Measurements from ENCODE around the gene RPS26.
"Not testable (repeated sequence)": the region's sequence is repeated elsewhere in the genome, so short reads cannot be mapped to it uniquely, and the experiment has no call there.

The RPS26 gene

DNA sequence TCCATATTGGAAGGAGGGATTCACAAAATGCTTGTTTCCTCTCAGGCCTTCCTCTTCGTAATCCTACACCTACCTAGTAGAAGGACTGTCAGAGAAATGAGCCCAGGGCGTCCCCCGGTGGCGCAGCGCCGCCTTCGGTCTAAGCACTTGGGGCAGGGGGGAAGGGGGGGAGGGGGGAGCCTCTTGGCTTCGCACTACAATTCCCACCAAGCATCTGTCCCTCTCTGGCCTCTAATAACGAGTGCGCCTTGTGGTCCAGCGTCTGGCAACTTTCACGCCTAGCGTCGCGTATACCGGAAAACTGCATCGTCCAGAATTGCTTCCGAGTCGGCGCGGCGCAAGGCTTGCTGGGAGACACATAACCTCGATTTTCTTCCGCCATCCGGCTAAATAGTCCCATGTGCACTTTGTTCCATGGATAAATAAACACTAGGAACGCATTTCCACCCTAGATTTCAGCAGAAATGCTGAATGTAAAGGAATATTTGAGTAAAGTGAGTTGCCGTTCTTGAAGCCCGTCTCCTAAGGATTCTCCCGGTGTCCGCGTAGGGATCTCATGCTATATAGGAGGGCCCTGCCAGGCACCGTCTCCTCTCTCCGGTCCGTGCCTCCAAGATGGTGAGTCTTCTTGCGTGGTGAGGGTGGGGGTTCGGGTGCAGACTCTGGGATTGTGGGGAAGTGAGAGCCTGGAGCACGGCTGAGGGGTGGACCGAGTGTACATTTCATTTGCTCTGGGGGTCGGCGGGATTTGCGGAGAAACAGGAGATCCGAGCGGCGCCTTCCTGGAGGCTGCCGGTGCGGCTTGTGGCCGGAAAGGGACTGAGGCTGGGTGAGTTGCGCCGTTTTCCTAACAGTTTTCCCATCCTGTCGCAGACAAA is at the start of gene RPS26:
TSS of gene RPS26 (plus strand) at position 367 of the 878 bp plus-strand sequence. CDS start at position 616, 249 bp downstream.
- TF ChIP-seq, protein P1, sequence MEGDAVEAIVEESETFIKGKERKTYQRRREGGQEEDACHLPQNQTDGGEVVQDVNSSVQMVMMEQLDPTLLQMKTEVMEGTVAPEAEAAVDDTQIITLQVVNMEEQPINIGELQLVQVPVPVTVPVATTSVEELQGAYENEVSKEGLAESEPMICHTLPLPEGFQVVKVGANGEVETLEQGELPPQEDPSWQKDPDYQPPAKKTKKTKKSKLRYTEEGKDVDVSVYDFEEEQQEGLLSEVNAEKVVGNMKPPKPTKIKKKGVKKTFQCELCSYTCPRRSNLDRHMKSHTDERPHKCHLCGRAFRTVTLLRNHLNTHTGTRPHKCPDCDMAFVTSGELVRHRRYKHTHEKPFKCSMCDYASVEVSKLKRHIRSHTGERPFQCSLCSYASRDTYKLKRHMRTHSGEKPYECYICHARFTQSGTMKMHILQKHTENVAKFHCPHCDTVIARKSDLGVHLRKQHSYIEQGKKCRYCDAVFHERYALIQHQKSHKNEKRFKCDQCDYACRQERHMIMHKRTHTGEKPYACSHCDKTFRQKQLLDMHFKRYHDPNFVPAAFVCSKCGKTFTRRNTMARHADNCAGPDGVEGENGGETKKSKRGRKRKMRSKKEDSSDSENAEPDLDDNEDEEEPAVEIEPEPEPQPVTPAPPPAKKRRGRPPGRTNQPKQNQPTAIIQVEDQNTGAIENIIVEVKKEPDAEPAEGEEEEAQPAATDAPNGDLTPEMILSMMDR (IDR thresholded peaks at IDR 0.05; ENCODE audit: control insufficient read depth, extremely low read depth, insufficient read depth), result peak; percentile 56
- peak within 1 kb of the TSS; percentile 67 for H3K4me3 ChIP-seq (ENCODE audit: low read depth, low read length)
- DNase-seq (ENCODE audit: low read depth), result peak; percentile 100

DNA sequence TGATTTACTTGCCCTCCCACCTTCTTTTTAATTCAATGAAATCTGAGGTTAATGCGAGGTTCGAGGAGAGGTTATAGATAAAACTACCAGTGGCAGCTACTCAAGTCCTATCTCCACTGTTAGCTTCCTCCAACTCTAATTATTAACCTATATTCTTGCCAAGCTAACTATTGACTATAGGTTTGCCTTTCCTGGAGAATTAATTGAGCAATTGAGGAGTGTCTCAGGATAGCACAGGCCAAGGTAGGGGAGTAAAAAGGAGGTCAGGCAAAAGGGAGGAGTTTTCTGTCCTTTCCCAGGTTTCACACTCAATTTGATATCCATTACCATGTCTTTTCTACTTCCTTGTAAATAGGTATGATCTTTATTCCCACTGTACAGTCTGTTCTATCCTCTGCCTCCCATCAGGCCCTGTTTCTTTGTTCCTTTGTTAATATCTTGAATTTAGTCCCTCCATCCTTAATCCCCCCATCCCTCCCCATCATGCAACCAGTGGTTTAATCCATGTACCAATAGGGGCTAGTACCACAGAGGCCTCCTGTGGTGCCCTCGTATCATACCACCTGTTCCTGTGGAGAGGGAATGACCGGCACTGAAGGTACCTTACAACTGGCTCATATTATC is 48.4 kb upstream of the RPS26 start:
- no peak for DNase-seq (ENCODE audit: low read depth)
- no peak overlapping the region for H3K4me3 ChIP-seq (ENCODE audit: low read depth, low read length)
- TF ChIP-seq, protein P1 (IDR thresholded peaks at IDR 0.05; ENCODE audit: control insufficient read depth, extremely low read depth, insufficient read depth), result no peak

DNA sequence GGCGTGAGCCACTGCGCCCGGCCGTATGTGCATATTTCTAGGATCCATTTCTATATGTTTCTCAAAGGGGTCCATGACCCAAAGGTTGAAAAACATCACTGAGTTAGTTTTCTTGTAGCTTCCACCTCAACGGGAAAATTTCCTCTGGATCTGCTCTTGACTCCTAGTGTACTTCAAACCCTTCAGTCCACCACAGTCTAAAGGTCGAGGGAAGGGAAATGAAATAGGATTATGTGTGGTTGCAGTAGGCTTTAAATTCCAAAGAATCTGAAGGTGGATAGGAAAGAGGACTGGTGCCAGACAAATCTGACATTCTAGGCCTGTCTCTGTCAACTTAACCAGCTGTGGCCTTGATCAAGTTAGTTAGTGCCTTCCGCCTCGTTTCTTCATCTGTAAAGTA is 46.4 kb upstream of the RPS26 start:
- TF ChIP-seq, protein P1 (IDR thresholded peaks at IDR 0.05; ENCODE audit: control insufficient read depth, extremely low read depth, insufficient read depth), result no peak
- H3K4me3 ChIP-seq (ENCODE audit: low read depth, low read length), result no peak overlapping the region
- DNase-seq (ENCODE audit: low read depth), result no peak

DNA sequence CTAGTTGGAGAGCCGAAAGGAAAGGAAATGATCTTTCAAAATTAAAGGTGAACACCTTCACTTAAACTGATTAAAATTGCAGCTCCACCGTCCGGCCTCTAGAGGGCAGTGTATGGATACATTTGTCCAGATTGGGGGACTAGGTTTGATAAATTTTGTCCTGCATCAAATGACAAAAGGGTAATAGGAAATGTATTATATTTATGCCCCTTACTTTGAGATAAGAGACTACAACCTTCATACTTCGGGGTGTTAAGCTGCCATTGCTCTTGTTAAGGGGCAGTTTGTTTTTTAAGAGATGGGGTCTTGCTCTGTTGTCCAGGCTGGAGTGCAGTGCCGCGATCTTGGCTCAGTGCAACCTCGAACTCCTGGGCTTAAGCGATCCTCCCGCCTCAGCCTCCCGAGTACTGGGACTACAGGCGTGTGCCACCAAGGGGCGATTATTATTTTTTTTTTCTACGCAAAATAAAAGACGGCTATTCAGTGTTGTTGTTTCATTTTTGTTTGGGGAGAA is 45.5 kb upstream of the RPS26 start:
- peak overlapping the region; percentile 76 for H3K4me3 ChIP-seq (ENCODE audit: low read depth, low read length)
- TF ChIP-seq, protein P1 (IDR thresholded peaks at IDR 0.05; ENCODE audit: control insufficient read depth, extremely low read depth, insufficient read depth), result peak; percentile 79
- peak; percentile 35 for DNase-seq (ENCODE audit: low read depth)

DNA sequence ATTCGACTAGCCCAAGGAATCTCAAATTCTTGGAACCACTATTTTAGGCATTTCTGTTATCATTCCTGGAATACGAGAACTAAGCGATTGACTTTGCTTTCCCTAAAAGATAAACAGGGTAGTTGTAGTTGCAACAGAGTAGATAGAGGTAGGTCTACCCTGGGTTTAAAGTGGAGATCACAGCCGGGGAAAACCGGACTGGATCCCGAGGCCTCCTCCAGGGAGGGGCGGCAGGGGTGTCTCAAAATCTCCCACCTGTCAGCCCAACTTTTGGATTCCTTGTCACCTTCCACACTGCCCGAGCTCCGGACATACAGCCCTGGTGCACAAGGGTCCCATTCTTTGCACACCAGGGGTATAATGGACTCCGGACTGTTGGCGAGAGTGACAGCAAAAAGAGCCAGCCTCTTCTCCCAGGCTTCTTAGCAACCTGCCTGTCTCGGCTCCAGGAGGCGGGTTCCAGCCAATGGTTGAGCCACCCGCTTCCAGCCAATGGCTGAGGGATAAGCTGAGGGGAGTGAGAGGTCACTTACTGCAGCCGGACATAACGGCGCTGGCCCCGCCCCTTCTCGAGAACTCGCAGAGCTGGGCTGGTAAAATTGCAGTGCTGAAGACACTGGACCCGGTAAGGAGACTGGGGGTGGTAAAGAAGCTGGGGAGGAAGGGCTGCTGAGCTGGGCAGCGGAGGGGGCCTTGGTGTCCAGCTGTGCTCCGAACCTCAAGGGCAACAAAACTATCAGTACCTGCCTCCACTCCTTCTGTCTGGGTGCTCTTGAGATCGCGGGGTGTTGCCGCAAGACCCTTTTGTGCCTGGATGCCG is 44.8 kb upstream of the RPS26 start, which contains the start of gene SUOX:
TSS of gene SUOX (plus strand) at position 562 of the 820 bp plus-strand sequence. CDS start 4,946 bp downstream, outside the sequence.
- peak; percentile 95 for DNase-seq (ENCODE audit: low read depth)
- TF ChIP-seq, protein P1 (IDR thresholded peaks at IDR 0.05; ENCODE audit: control insufficient read depth, extremely low read depth, insufficient read depth), result no peak
- peak within 1 kb of the TSS; percentile 76 for H3K4me3 ChIP-seq (ENCODE audit: low read depth, low read length)

DNA sequence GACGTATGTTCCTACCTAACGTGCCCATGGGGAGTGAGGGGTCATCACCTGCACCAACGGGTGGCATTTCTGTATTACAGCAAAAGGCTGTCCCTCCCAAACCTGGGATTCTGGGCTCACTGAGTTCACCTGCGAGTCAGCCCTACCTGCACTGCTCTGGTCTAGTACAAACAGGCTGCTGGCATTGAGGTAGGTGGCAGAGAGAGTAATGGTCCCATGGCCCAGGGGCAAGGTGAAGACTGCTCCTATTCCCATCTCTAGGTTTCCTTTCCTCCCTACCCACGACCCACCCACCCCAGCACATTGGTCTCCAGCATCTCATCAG is 44.2 kb upstream of the RPS26 start:
- TF ChIP-seq, protein P1 (IDR thresholded peaks at IDR 0.05; ENCODE audit: control insufficient read depth, extremely low read depth, insufficient read depth), result no peak
- H3K4me3 ChIP-seq (ENCODE audit: low read depth, low read length), result peak overlapping the region; percentile 76
- no peak for DNase-seq (ENCODE audit: low read depth)

DNA sequence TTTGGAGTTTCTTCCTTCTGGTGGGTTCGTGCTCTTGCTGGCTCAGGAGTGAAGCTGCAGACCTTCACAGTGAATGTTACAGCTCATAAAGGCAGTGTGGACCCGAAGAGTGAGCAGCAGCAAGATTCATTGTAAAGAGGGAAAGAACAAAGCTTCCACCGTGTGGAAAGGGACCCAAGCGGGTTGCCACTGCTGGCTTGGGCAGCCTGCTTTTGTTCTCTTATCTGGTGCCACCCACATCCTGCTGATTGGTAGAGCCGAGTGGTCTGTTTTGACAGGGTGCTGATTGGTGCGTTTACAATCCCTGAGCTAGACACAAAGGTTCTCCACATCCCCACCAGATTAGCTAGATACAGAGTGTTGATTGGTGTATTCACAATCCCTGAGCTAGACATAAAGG is 42.2 kb upstream of the RPS26 start:
- not testable (repeated sequence) for H3K4me3 ChIP-seq (ENCODE audit: low read depth, low read length); DNase-seq (ENCODE audit: low read depth)

DNA sequence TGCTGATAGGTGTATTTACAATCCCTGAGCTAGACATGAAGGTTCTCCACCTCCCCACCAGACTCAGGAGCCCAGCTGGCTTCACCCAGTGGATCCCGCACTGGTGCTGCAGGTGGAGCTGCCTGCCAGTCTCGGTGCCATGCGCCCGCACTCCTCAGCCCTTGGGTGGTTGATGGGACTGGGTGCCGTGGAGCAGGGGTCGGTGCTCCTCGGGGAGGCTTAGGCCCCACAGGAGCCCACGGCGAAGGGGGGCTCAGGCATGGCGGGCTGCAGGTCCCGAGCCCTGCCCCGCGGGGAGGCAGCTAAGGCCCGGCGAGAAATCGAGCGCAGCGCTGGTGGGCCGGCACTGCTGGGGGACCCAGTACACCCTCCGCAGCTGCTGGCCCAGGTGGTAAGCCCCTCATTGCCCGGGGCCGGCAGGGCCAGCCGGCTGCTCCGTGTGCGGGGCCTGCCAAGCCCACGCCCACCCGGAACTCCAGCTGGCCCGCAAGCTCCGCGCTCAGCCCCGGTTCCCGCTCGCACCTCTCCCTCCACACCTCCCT is 41.6 kb upstream of the RPS26 start:
- not testable (repeated sequence) for DNase-seq (ENCODE audit: low read depth); H3K4me3 ChIP-seq (ENCODE audit: low read depth, low read length)
